A549 (cell line): Measurements from ENCODE around the gene PEPD. TPM values are rescaled to one million over a fixed set of nuclear protein-coding genes. Genes with fewer than 3 reads are reported as not detected.

Source experiments
- ATAC-seq, 2 experiments: fragments of 200-7000 bp in 1 of 2; fragments of >200 bp in 1 of 2; cut with Nextera tagmentation in 1 of 2; cut with Tn5 transposase in 1 of 2; 3 replicates each; pipeline versions ENCODE4 v1.8.0 to v1.9.1; 2018 to 2020; ENCODE audit warnings: mild to moderate bottlenecking in 1 of 2, moderate library complexity in 1 of 2
- CTCF ChIA-PET: fragments of 300-600 bp; sonication (Branson Sonifier 250); formaldehyde crosslinking; extraction: SDS; loops from one replicate; lab custom pipeline; 2021; ENCODE audit warnings: antibody characterized with exemption, inconsistent platforms; lab: Yijun Ruan, JAX
- POLR2A ChIA-PET: fragments of 350-600 bp; formaldehyde crosslinking; extraction: SDS; loops from one replicate; lab custom pipeline; 2021; ENCODE audit warnings: antibody characterized with exemption, inconsistent platforms; lab: Yijun Ruan, JAX
- DNase-seq, 2 experiments: peaks; one replicate each; pipeline versions ENCODE4 v3.0.0 to v3.0.0-alpha.2; 2011 to 2016; ENCODE audit warnings: low read depth in 1 of 2, low spot score in 1 of 2
- FAIRE-seq: peaks from 2 replicates; lab custom pipeline; 2011; peaks lifted over from hg19 to GRCh38; lab: Jason Lieb, UNC
- H3K27ac ChIP-seq, 2 experiments: fragments of >200 bp; sonication (Bioruptor Twin); formaldehyde crosslinking; 3 replicates each; pipeline ENCODE4 v1.5.1; 2016 to 2017
- H3K4me1 ChIP-seq: fragments of >200 bp; sonication (Bioruptor Twin); formaldehyde crosslinking; 3 replicates; pipeline ENCODE4 v1.6.1; 2016
- H3K4me2 ChIP-seq: fragments of >200 bp; sonication (Bioruptor Twin); formaldehyde crosslinking; 3 replicates; pipeline ENCODE4 v1.6.1; 2016
- H3K4me3 ChIP-seq: fragments of >200 bp; sonication (Bioruptor Twin); formaldehyde crosslinking; 3 replicates; pipeline ENCODE4 v1.5.1; 2016
- H3K9me3 ChIP-seq: fragments of >200 bp; sonication (Bioruptor Twin); formaldehyde crosslinking; 3 replicates; pipeline ENCODE4 v1.6.1; 2016
- ATOH8 ChIP-seq: fragments of 250-450 bp; sonication (Bioruptor Pico); IDR thresholded peaks from 2 replicates; pipeline ENCODE4 v1.5.0; 2020; ENCODE audit warnings: low read depth, mild to moderate bottlenecking, moderate library complexity
- BCL3 ChIP-seq: fragments of >200 bp; sonication (Bioruptor Twin); formaldehyde crosslinking; IDR thresholded peaks from 3 replicates; pipeline ENCODE4 v1.6.1; 2016
- BHLHE40 ChIP-seq: IDR thresholded peaks from 2 replicates; pipeline ENCODE4 v1.6.1; 2012; ENCODE audit warnings: low read depth, low read length, inconsistent platforms
- CBX2 ChIP-seq: fragments of 200-600 bp; sonication (generic); IDR thresholded peaks from 2 replicates; pipeline ENCODE4 v1.6.1; 2016; ENCODE audit warnings: low read depth, mild to moderate bottlenecking, borderline replicate concordance
- CHD2 ChIP-seq: fragments of 150-350 bp; IDR thresholded peaks from 2 replicates; pipeline ENCODE4 v1.6.1; 2014; ENCODE audit warnings: low read length; ENCODE audit not compliant: partially characterized antibody
- E2F6 ChIP-seq: IDR thresholded peaks from 2 replicates; pipeline ENCODE4 v1.6.1; 2012; ENCODE audit warnings: low read depth, borderline replicate concordance
- EHF ChIP-seq: fragments of 250-450 bp; sonication (Bioruptor Pico); IDR thresholded peaks from 2 replicates; pipeline ENCODE4 v1.5.0; 2020; ENCODE audit warnings: mild to moderate bottlenecking
- ELK1 ChIP-seq: fragments of 150-350 bp; IDR thresholded peaks from 2 replicates; pipeline ENCODE4 v1.6.1; 2014; ENCODE audit warnings: low read depth, mild to moderate bottlenecking, low read length
- FOSB ChIP-seq: fragments of 250-450 bp; sonication (Bioruptor Pico); IDR thresholded peaks from 2 replicates; pipeline ENCODE4 v1.5.0; 2020; ENCODE audit warnings: mild to moderate bottlenecking, moderate library complexity
- FOSL2 ChIP-seq, 2 experiments: fragments of 450-650 bp in 1 of 2; fragments of >200 bp in 1 of 2; sonication (Bioruptor Twin) in 1 of 2; formaldehyde crosslinking; IDR thresholded peaks; 2 replicates each; pipeline versions ENCODE4 v1.5.0 to v1.6.1; 2016 to 2020; ENCODE audit warnings: mild to moderate bottlenecking in 1 of 2, moderate library complexity in 1 of 2
- GATA3 ChIP-seq: IDR thresholded peaks from 2 replicates; pipeline ENCODE4 v1.6.1; 2012; ENCODE audit warnings: borderline replicate concordance
- HDAC2 ChIP-seq: fragments of 200-600 bp; sonication (generic); IDR thresholded peaks from 2 replicates; pipeline ENCODE4 v1.6.1; 2016
- HOXA7 ChIP-seq: fragments of 250-450 bp; sonication (Bioruptor Pico); IDR thresholded peaks from 2 replicates; pipeline ENCODE4 v1.5.0; 2020; ENCODE audit warnings: mild to moderate bottlenecking, moderate library complexity
- KDM1A ChIP-seq: fragments of 200-600 bp; sonication (generic); IDR thresholded peaks from 2 replicates; pipeline ENCODE4 v1.6.1; 2016; ENCODE audit warnings: low read depth, mild to moderate bottlenecking
- KDM5A ChIP-seq: fragments of 200-600 bp; sonication (generic); IDR thresholded peaks from 2 replicates; pipeline ENCODE4 v1.6.1; 2016; ENCODE audit warnings: antibody characterized with exemption, mild to moderate bottlenecking
- MAFK ChIP-seq: fragments of 450-650 bp; IDR thresholded peaks from 2 replicates; pipeline ENCODE4 v1.6.1; 2014; ENCODE audit not compliant: partially characterized antibody
- MAZ ChIP-seq: fragments of 150-350 bp; IDR thresholded peaks from 2 replicates; pipeline ENCODE4 v1.6.1; 2014; ENCODE audit warnings: antibody characterized with exemption, low read depth, low read length, borderline replicate concordance
- NFE2L2 ChIP-seq: fragments of 150-350 bp; conservative IDR thresholded peaks from 2 replicates; pipeline ENCODE4 v1.6.1; 2014; ENCODE audit warnings: low read length
- NPAS2 ChIP-seq: fragments of 250-450 bp; sonication (Bioruptor Pico); IDR thresholded peaks from 2 replicates; pipeline ENCODE4 v1.8.0; 2022; ENCODE audit warnings: mild to moderate bottlenecking, moderate library complexity, borderline replicate concordance
- PBX3 ChIP-seq: IDR thresholded peaks from 2 replicates; pipeline ENCODE4 v1.6.1; 2012
- PHF8 ChIP-seq: fragments of 200-600 bp; sonication (generic); IDR thresholded peaks from 2 replicates; pipeline ENCODE4 v1.6.1; 2016; ENCODE audit warnings: low read depth, mild to moderate bottlenecking, antibody characterized with exemption, moderate library complexity, borderline replicate concordance
- RFX5 ChIP-seq: fragments of 450-650 bp; IDR thresholded peaks from 2 replicates; pipeline ENCODE4 v1.7.1; 2014; ENCODE audit warnings: antibody characterized with exemption, mild to moderate bottlenecking, moderate library complexity
- SMC3 ChIP-seq: fragments of >200 bp; sonication (Bioruptor Twin); formaldehyde crosslinking; IDR thresholded peaks from 3 replicates; pipeline ENCODE4 v1.6.1; 2018; ENCODE audit warnings: inconsistent platforms
- USF2 ChIP-seq: fragments of 450-650 bp; IDR thresholded peaks from 2 replicates; pipeline ENCODE4 v1.6.1; 2014; ENCODE audit warnings: antibody characterized with exemption
- ZC3H11A ChIP-seq: fragments of 450-650 bp; IDR thresholded peaks from 2 replicates; pipeline ENCODE4 v1.6.1; 2014; ENCODE audit warnings: antibody characterized with exemption, mild to moderate bottlenecking
- ZNF302 ChIP-seq: fragments of 250-450 bp; sonication (Bioruptor Pico); IDR thresholded peaks from 2 replicates; pipeline ENCODE4 v1.9.0; 2021; ENCODE audit warnings: inconsistent platforms, mild to moderate bottlenecking, moderate library complexity
- ZSCAN20 ChIP-seq: fragments of 250-450 bp; sonication (Bioruptor Pico); IDR thresholded peaks from 2 replicates; pipeline ENCODE4 v1.8.0; 2022; ENCODE audit warnings: mild to moderate bottlenecking, moderate library complexity
- WGBS: methylation state at CpG from one replicate; pipeline ENCODE4 v1.1.6; 2017; ENCODE audit errors: missing lambda C conversion rate; 5-methylcytosine and 5-hydroxymethylcytosine counted together
- polyA plus RNA-seq, 4 experiments: library from polyadenylated mRNA; depleted of rRNA in 3 of 4; stranded (reverse); fragments of >200 nt; fragmentation: RNase III in 1 of 4; extraction: RNeasy Plus Mini Kit Qiagen cat#74134 plus additional on column Dnase treatment in 1 of 4; gene quantifications; 2 replicates in 3 of 4; 3 replicates in 1 of 4; pipeline ENCODE4 v1.2.3, GENCODE V29; 2011 to 2017

Gene PEPD
- polyA plus RNA-seq, 2 of the 4 experiments (the other 2 are of a cell fraction): 85.5 to 100 TPM

GRCh38 chr19:33513424-33513823 is 8.2 kb downstream of the PEPD start:
- no peak overlapping the region for H3K27ac ChIP-seq
- CTCF ChIA-PET: interaction anchor here (0.9 to 1.7 kb wide), 3 partner anchors 46 to 265 kb away, joined by 3 to 8 read pairs (median 4); no protein-coding TSS in a partner anchor
- TF ChIP-seq MAZ (no peak), KDM5A (no peak), BCL3 (no peak), USF2 (no peak), ATOH8 (CRISPR knock-in tag) (no peak), PHF8 (no peak), FOSL2 (IDR thresholded peaks at IDR 0.05) (no peak), FOSL2 (CRISPR knock-in tag; IDR thresholded peaks at IDR 0.05) (no peak), PBX3 (no peak), CBX2 (no peak), KDM1A (no peak), E2F6 (no peak), ZC3H11A (no peak), ZSCAN20 (CRISPR knock-in tag) (no peak), RFX5 (no peak), ZNF302 (CRISPR knock-in tag) (no peak), SMC3 (no peak), EHF (CRISPR knock-in tag) (no peak), ELK1 (no peak), BHLHE40 (no peak)
- POLR2A ChIA-PET: no interaction called here
- DNase-seq (no peak), FAIRE-seq (no peak), ATAC-seq (no peak)
- H3K4me2 ChIP-seq: no peak overlapping the region
- no peak overlapping the region for H3K4me3 ChIP-seq
- 78% methylated on average over 9 of the region's 9 CpGs for WGBS
- no peaks in the 10 kb centered on the region for H3K9me3 ChIP-seq
- H3K4me1 ChIP-seq: no peaks in the 10 kb centered on the region

GRCh38 chr19:33512580-33513137 is 8.9 kb downstream of the PEPD start:
- no peak overlapping the region for H3K4me3 ChIP-seq
- CTCF ChIA-PET: interaction anchor here (0.9 to 1.7 kb wide), 6 partner anchors 10 to 259 kb away, joined by 3 to 8 read pairs (median 4); no protein-coding TSS in a partner anchor
- H3K27ac ChIP-seq: no peak overlapping the region
- 88% methylated on average over 23 of the region's 23 CpGs for WGBS
- no peak overlapping the region for H3K4me2 ChIP-seq
- POLR2A ChIA-PET: interaction anchor here (2.5 kb wide), 1 partner anchor 9 kb away, joined by 5 read pairs; the partner anchor contains the start of gene PEPD
- no peaks in the 10 kb centered on the region for H3K9me3 ChIP-seq
- no peak for ATAC-seq
- H3K4me1 ChIP-seq: no peaks in the 10 kb centered on the region
- DNase-seq: no peak
- FAIRE-seq: no peak
- TF ChIP-seq FOSB (CRISPR knock-in tag) (no peak), MAFK (no peak), CHD2 (no peak), NPAS2 (CRISPR knock-in tag) (no peak), HOXA7 (CRISPR knock-in tag) (no peak), HDAC2 (no peak), NFE2L2 (no peak), EHF (CRISPR knock-in tag) (no peak), GATA3 (no peak)
